ENCODE data around the gene SAMD3. TPM values are rescaled to one million over a fixed set of nuclear protein-coding genes. Genes with fewer than 3 reads are reported as not detected.

The SAMD3 gene
- total and polyA plus RNA-seq, 2 of the 4 experiments (the other 2 are of a cell fraction) = 3.0 to 3.9 TPM

DNA sequence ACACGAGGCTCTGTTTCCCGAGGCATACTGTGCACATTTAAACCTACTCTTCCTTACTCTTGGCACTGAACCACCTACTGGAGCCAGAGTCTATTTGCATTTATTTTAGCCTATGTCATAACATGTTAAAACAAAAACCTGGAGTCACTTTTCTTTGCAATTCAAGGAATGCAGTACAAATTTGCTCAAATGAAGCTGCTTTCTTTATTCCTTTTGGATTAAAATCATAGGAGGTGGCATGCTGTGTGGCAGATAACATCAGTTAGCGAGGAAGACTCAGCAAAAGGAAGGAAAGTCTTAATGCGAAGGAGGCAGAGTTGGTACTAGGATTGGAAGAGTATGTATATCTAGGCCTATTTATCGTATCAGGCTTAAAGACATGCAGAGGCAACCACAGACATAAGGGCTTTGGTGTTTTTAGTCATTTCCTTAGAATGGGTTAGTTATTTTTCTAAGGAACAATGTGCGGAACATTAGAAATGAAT is 92.9 kb downstream of the SAMD3 start:
- POLR2A ChIA-PET (ENCODE audit: unreplicated experiment) = no interaction called here
- intact Hi-C loops (cut with micrococcal nuclease) (loop anchor here (5.0 kb wide), 1 partner anchor 83 kb away; no protein-coding TSS in a partner anchor), dilution Hi-C loops (cut with HindIII; ENCODE audit: low sequenced_read_pairs, unreplicated experiment) (no loop called here), in situ Hi-C loops (cut with MboI; ENCODE audit: low sequenced_read_pairs) (no loop called here)
- H4K91ac ChIP-seq (ENCODE audit: insufficient read depth, low read depth, low read length) = peak overlapping the region; percentile 29; the same call in 1 of the 2 replicates
- no peak overlapping the region for H2AK5ac ChIP-seq (ENCODE audit: low read depth, low read length)
- no peak overlapping the region for H3K4ac ChIP-seq (ENCODE audit: low read depth, low read length)
- TF ChIP-seq RAD21 (IDR thresholded peaks at IDR 0.05; ENCODE audit: low read length) (no peak), SMC3 (IDR thresholded peaks at IDR 0.05; ENCODE audit: low read depth, low read length) (no peak), RFX5 (IDR thresholded peaks at IDR 0.05; ENCODE audit: low read depth, low read length) (no peak), MXI1 (IDR thresholded peaks at IDR 0.05; ENCODE audit: borderline replicate concordance, low read depth, low read length) (no peak), BHLHE40 (IDR thresholded peaks at IDR 0.05; ENCODE audit: low read depth, low read length) (no peak), CHD1 (IDR thresholded peaks at IDR 0.05; ENCODE audit: low read depth, low read length) (no peak), NFE2L2 (IDR thresholded peaks at IDR 0.05; ENCODE audit: low read depth, low read length) (no peak), CEBPB (IDR thresholded peaks at IDR 0.05; ENCODE audit: low read depth, low read length) (no peak), POLR2A (IDR thresholded peaks at IDR 0.05; ENCODE audit: low read depth, low read length) (no peak), FOS (IDR thresholded peaks at IDR 0.05; ENCODE audit: low read depth, low read length) (no peak), MAZ (IDR thresholded peaks at IDR 0.05; ENCODE audit: borderline replicate concordance, low read depth, low read length) (no peak), RCOR1 (IDR thresholded peaks at IDR 0.05; ENCODE audit: insufficient replicate concordance, low read length) (no peak)
- TF ChIP-seq, protein P1, sequence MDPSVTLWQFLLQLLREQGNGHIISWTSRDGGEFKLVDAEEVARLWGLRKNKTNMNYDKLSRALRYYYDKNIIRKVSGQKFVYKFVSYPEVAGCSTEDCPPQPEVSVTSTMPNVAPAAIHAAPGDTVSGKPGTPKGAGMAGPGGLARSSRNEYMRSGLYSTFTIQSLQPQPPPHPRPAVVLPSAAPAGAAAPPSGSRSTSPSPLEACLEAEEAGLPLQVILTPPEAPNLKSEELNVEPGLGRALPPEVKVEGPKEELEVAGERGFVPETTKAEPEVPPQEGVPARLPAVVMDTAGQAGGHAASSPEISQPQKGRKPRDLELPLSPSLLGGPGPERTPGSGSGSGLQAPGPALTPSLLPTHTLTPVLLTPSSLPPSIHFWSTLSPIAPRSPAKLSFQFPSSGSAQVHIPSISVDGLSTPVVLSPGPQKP (IDR thresholded peaks at IDR 0.05; ENCODE audit: borderline replicate concordance, low read depth, low read length) = no peak
- TF ChIP-seq, protein P2, sequence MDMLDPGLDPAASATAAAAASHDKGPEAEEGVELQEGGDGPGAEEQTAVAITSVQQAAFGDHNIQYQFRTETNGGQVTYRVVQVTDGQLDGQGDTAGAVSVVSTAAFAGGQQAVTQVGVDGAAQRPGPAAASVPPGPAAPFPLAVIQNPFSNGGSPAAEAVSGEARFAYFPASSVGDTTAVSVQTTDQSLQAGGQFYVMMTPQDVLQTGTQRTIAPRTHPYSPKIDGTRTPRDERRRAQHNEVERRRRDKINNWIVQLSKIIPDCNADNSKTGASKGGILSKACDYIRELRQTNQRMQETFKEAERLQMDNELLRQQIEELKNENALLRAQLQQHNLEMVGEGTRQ (IDR thresholded peaks at IDR 0.05; ENCODE audit: low read depth, low read length) = no peak
- TF ChIP-seq, protein P3, sequence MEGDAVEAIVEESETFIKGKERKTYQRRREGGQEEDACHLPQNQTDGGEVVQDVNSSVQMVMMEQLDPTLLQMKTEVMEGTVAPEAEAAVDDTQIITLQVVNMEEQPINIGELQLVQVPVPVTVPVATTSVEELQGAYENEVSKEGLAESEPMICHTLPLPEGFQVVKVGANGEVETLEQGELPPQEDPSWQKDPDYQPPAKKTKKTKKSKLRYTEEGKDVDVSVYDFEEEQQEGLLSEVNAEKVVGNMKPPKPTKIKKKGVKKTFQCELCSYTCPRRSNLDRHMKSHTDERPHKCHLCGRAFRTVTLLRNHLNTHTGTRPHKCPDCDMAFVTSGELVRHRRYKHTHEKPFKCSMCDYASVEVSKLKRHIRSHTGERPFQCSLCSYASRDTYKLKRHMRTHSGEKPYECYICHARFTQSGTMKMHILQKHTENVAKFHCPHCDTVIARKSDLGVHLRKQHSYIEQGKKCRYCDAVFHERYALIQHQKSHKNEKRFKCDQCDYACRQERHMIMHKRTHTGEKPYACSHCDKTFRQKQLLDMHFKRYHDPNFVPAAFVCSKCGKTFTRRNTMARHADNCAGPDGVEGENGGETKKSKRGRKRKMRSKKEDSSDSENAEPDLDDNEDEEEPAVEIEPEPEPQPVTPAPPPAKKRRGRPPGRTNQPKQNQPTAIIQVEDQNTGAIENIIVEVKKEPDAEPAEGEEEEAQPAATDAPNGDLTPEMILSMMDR (conservative IDR thresholded peaks at IDR 0.05; ENCODE audit: low read depth, low read length) = no peak
- no peak overlapping the region for H2AFZ ChIP-seq (replicated peaks; ENCODE audit: low read length, poor library complexity)
- 0 out of 2 replicates have a peak overlapping the region, but pooled peaks have one; percentile 5 for H3K14ac ChIP-seq (replicated peaks; ENCODE audit: low read depth, low read length)
- H2BK15ac ChIP-seq (ENCODE audit: low read depth, low read length) = no peak overlapping the region
- H4K20me1 ChIP-seq (ENCODE audit: insufficient read depth, low read length) = no peaks in the 10 kb centered on the region
- H3K36me3 ChIP-seq (ENCODE audit: control insufficient read depth, insufficient read depth, low read length) = no peaks in the 10 kb centered on the region
- peak overlapping the region; percentile 49; the same call in 1 of the 2 replicates for H3K4me2 ChIP-seq (ENCODE audit: low read depth, low read length)
- BruUV-seq (replicated peaks) = no TSS peak
- 0 out of 4 replicates have a peak, but pooled peaks cover 0 to 3% of the 10 kb centered on the region in 2 experiments for H3K79me1 ChIP-seq (ENCODE audit: low read depth in 1 of 2, low read length in 2 of 2)
- H2AK9ac ChIP-seq (replicated peaks; ENCODE audit: low read depth, low read length, poor library complexity) = no peak overlapping the region
- peak overlapping the region; percentile 7; the same call in 1 of the 2 replicates for H3K18ac ChIP-seq (ENCODE audit: low read depth, low read length)
- H3K23ac ChIP-seq (ENCODE audit: low read depth, low read length) = no peak overlapping the region
- H2BK20ac ChIP-seq (ENCODE audit: low read depth, low read length) = peak overlapping the region; percentile 69; the same call in 1 of the 2 replicates
- no peaks in the 10 kb centered on the region for H3K9me3 ChIP-seq (ENCODE audit: control insufficient read depth, insufficient read depth, low read length)
- H3K56ac ChIP-seq (ENCODE audit: extremely low read depth, insufficient read depth, low read length) = no peak overlapping the region
- H4K5ac ChIP-seq (ENCODE audit: low read depth, low read length) = peak overlapping the region; percentile 3; the same call in 1 of the 2 replicates
- H3K4me3 ChIP-seq (ENCODE audit: insufficient read depth, low read depth, low read length) = no peak overlapping the region
- peak overlapping the region; percentile 61 for H2BK5ac ChIP-seq (ENCODE audit: low read depth, low read length, poor library complexity, severe bottlenecking)
- H3K4me1 ChIP-seq (ENCODE audit: control insufficient read depth, insufficient read depth, low read length) = peaks cover 3% of the 10 kb centered on the region; the same call in 1 of the 2 replicates
- H4K8ac ChIP-seq (ENCODE audit: low read depth in 2 of 2, low read length in 2 of 2) = peak overlapping the region in 1 of 2 experiments; percentile 46; a peak in 1 of 4 replicates
- no peaks in the 10 kb centered on the region for H3K27me3 ChIP-seq (ENCODE audit: control insufficient read depth, insufficient read depth, low read length)
- H3K27ac ChIP-seq (ENCODE audit: insufficient read depth, low read length) = no peak overlapping the region
- peak; percentile 75 for ATAC-seq (ENCODE audit: low read depth)
- H3K9me1 ChIP-seq (ENCODE audit: insufficient read depth, low read length) = no peaks in the 10 kb centered on the region
- no peak overlapping the region for H3K9ac ChIP-seq (ENCODE audit: low read depth, low read length)
- 75% methylated on average over 3 of the region's 6 CpGs; no CpG with 5 or more reads in 1 of the 2 experiments for WGBS, 2 experiments (ENCODE audit: extremely low coverage in 2 of 2, insufficient read length in 1 of 2)
- H2BK120ac ChIP-seq (ENCODE audit: low read depth, low read length) = peak overlapping the region; percentile 82
- peak; percentile 80 for DNase-seq
- CTCF ChIA-PET = no interaction called here
